Measurements from ENCODE around the gene PWWP2A.

Gene PWWP2A, protein sequence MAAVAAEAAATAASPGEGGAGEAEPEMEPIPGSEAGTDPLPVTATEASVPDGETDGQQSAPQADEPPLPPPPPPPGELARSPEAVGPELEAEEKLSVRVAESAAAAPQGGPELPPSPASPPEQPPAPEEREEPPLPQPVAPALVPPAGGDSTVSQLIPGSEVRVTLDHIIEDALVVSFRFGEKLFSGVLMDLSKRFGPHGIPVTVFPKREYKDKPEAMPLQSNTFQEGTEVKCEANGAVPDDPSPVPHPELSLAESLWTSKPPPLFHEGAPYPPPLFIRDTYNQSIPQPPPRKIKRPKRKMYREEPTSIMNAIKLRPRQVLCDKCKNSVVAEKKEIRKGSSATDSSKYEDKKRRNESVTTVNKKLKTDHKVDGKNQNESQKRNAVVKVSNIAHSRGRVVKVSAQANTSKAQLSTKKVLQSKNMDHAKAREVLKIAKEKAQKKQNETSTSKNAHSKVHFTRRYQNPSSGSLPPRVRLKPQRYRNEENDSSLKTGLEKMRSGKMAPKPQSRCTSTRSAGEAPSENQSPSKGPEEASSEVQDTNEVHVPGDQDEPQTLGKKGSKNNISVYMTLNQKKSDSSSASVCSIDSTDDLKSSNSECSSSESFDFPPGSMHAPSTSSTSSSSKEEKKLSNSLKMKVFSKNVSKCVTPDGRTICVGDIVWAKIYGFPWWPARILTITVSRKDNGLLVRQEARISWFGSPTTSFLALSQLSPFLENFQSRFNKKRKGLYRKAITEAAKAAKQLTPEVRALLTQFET

GRCh38 chr5:160119142-160119904, at the start of gene PWWP2A:
PWWP2A (minus strand) TSS chr5:160119450; CDS start chr5:160119388, 62 bp downstream.
- no peak for TF ChIP-seq CTCF (IDR thresholded peaks at IDR 0.05)

DNA sequence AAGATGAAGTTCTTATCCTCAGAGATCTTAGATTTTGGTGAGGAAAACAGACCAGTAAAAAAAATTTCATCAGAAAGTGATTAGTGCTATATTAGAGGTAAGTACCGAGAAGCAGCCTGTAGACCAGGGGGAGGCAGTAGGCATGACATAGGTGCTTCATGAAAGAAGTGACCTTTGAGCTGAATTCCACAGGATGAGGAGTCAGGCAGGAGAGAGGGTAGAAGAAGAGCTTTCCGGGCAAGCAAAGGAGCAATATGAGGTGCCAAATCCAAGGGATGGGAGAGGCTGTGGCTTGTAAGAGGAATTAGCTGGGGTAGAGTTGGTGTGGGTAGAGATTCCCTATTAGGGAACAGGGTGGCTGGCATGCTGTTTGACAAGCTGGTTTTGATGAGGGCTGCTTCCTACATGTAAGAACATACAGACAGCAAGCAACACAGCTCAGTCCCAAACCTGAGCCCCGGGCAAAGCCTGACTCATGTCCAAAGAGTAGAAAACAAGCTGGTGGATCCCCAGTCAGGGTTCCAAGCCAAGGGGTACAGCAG, 48.4 kb upstream of the PWWP2A start:
- TF ChIP-seq CTCF (IDR thresholded peaks at IDR 0.05), result no peak

DNA sequence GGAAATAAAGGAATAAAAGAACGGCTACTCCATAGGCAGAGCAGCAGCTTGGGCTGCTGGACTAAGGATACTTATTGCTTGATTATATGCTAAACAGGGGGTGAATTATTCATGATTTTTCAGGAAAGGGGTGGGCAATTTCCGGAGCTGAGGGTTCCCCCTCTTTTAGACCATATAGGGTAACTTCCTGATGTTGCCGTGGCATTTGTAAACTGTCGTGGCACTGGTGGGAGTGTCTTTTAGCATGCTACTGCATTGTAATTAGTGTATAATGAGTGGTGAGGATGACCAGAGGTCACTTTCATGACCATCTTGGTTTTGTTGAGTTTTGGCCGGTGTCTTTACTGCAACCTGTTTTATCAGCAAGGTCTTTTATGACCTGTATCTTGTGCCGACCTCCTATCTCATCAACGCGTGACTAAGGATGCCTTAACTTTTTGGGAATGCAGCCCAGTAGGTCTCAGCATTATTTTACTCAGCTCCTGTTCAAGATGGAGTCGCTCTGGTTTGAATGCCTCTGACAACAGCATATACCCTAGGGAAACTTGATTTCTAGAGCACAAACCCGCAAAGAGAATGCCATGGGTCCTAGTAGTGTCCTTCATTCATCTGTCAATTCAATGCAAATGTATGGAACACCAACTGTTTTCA, 47.8 kb upstream of the PWWP2A start:
- no peak for TF ChIP-seq CTCF (IDR thresholded peaks at IDR 0.05)

DNA sequence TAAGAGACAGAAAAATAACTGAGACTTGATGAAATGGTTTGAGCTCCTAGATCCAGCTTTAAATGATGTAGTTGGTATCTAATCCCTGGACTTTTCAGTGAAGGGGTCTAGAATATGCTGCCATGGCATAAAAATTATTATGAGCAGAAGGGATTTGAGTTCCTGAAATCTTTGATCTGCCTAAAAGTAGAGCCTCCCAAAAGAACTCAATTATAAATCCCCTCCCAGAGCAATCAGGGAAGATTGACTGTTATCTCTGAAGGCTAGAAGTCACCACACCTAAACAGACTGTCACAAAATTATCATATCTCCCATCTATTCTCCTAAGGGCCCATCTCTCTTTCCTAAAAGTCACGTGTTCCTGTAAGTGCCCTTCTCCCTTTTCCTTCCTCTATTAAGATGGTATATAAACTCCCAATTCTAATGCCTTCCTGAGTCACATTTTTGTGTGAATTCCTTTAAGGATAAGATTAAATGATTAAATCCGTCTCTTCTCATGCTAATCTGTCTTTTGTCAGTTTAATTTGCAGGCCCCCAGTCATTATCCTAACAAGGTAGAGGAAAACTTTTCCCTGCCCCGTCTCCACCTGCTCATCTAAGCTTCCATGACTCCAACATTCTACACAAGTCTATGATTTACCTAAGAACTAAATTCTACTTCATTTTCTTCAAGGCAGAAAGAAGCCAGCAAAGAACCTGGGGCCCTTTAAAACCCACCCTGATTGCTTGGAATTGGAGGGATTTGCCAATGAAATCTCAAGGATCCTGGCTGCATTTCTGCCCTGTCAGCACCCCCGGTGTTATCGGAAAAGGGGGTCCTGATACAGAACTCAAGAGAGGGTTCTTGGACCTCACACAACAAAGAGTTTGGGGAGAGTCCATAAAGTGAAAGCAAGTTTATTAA, 47.1 kb upstream of the PWWP2A start:
- no peak for TF ChIP-seq CTCF (IDR thresholded peaks at IDR 0.05)

- no peak for TF ChIP-seq CTCF (IDR thresholded peaks at IDR 0.05)
These were observed 46.2 kb upstream of the PWWP2A start for GRCh38 chr5:160165137-160166068.

GRCh38 chr5:160162910-160163309, 43.7 kb upstream of the PWWP2A start:
- TF ChIP-seq CTCF (IDR thresholded peaks at IDR 0.05), result no peak

All from LNCAP (cell line).